ENCODE results near the gene CNOT11.

DNA sequence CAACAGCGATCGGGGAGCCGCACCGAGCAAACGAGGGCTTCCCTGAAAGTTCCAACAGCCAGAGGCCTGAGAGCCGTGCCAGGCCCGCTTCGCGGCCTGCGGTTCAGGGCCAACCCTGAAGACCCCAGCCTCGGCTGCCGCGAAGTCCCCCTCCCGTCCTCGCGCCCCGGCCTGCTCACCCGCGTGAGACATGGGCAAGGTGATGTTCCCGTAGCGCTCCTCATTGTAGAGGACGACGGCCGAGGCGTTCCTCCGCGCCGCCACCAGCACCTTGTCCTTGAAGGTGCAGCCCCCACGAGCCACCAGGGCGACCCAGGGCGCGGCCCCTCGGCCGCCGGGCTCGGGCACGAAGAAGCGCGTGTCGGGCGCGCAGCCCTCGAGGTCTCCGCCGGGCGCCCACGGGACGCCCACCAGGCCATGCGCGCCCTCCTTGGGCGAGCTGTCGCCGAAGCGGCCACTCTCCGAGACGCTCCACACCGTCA, 55.3 kb downstream of the CNOT11 start:
- TF ChIP-seq, protein P1, sequence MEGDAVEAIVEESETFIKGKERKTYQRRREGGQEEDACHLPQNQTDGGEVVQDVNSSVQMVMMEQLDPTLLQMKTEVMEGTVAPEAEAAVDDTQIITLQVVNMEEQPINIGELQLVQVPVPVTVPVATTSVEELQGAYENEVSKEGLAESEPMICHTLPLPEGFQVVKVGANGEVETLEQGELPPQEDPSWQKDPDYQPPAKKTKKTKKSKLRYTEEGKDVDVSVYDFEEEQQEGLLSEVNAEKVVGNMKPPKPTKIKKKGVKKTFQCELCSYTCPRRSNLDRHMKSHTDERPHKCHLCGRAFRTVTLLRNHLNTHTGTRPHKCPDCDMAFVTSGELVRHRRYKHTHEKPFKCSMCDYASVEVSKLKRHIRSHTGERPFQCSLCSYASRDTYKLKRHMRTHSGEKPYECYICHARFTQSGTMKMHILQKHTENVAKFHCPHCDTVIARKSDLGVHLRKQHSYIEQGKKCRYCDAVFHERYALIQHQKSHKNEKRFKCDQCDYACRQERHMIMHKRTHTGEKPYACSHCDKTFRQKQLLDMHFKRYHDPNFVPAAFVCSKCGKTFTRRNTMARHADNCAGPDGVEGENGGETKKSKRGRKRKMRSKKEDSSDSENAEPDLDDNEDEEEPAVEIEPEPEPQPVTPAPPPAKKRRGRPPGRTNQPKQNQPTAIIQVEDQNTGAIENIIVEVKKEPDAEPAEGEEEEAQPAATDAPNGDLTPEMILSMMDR (IDR thresholded peaks at IDR 0.05): no peak
- TF ChIP-seq EZH2 (IDR thresholded peaks at IDR 0.05; ENCODE audit: borderline replicate concordance, insufficient read depth, low read depth, low read length, poor library complexity, severe bottlenecking): no peak
